Fibroblast of lung (primary cell): ENCODE measurements around the gene RAB6A. TPM values are rescaled to one million over a fixed set of nuclear protein-coding genes. Genes with fewer than 3 reads are reported as not detected.
A peak's percentile ranks its signal among the peaks of the same experiment; 100 is the strongest.
"Not testable (repeated sequence)": the region's sequence is repeated elsewhere in the genome, so short reads cannot be mapped to it uniquely, and the experiment has no call there.

Source experiments
- DNase-seq, 2 donors: peaks; one replicate each; pipeline versions ENCODE4 v3.0.0 to v3.0.0-alpha.2; 2010; ENCODE audit warnings: low read depth in 2 of 2
- H2AFZ ChIP-seq: 2 replicates; pipeline ENCODE4 v1.5.1; 2012; ENCODE audit warnings: low read length, control low read depth, inconsistent platforms
- H3K27ac ChIP-seq: 2 replicates; pipeline ENCODE4 v1.5.1; 2011; ENCODE audit warnings: low read length, control low read depth; ENCODE audit not compliant: insufficient read depth
- H3K27me3 ChIP-seq: 2 replicates; pipeline ENCODE4 v1.5.1; 2011; ENCODE audit warnings: mild to moderate bottlenecking, low read length; ENCODE audit not compliant: control insufficient read depth, insufficient read depth
- H3K36me3 ChIP-seq: 2 replicates; pipeline ENCODE4 v1.5.1; 2011; ENCODE audit warnings: low read length; ENCODE audit not compliant: control insufficient read depth, insufficient read depth
- H3K4me1 ChIP-seq: 2 replicates; pipeline ENCODE4 v1.5.1; 2011; ENCODE audit warnings: low read length; ENCODE audit not compliant: control insufficient read depth, insufficient read depth; ENCODE audit errors: extremely low read depth
- H3K4me2 ChIP-seq: 2 replicates; pipeline ENCODE4 v1.5.1; 2011; ENCODE audit warnings: low read length, control low read depth; ENCODE audit not compliant: insufficient read depth; ENCODE audit errors: extremely low read depth
- H3K4me3 ChIP-seq, 4 experiments: fragments of 200-600 bp in 1 of 4; sonication (generic) in 1 of 4; replicated peaks in 1 of 4; 2 replicates each; pipeline ENCODE4 v1.5.1; 2011 to 2016; ENCODE audit warnings: low read length in 4 of 4, low read depth in 3 of 4, mild to moderate bottlenecking in 3 of 4, control low read depth in 2 of 4, inconsistent platforms in 1 of 4, mixed read lengths in 1 of 4; ENCODE audit not compliant: insufficient read depth in 1 of 4; ENCODE audit errors: control extremely low read depth in 1 of 4
- H3K79me2 ChIP-seq: 2 replicates; pipeline ENCODE4 v1.5.1; 2012; ENCODE audit warnings: mild to moderate bottlenecking, low read length, inconsistent platforms; ENCODE audit not compliant: control insufficient read depth, insufficient read depth
- H3K9ac ChIP-seq: 2 replicates; pipeline ENCODE4 v1.5.1; 2011; ENCODE audit warnings: mild to moderate bottlenecking, low read length, control low read depth; ENCODE audit not compliant: insufficient read depth
- H3K9me3 ChIP-seq: 2 replicates; pipeline ENCODE4 v1.5.1; 2012; ENCODE audit warnings: low read depth, low read length; ENCODE audit not compliant: control insufficient read depth, insufficient read depth
- H4K20me1 ChIP-seq: 2 replicates; pipeline ENCODE4 v1.5.1; 2011; ENCODE audit warnings: low read length; ENCODE audit not compliant: control insufficient read depth, insufficient read depth; ENCODE audit errors: extremely low read depth
- EZH2 ChIP-seq: IDR thresholded peaks from 2 replicates; pipeline ENCODE4 v1.5.1; 2012; ENCODE audit warnings: low read length, control low read depth, mild to moderate bottlenecking; ENCODE audit errors: missing control alignments
- polyA plus RNA-seq, 2 donors: library from polyadenylated mRNA; depleted of rRNA in 1 of 2; stranded (reverse) in 1 of 2; unstranded in 1 of 2; fragments of >200 nt; gene quantifications; 2 replicates each; pipeline ENCODE4 v1.2.1, GENCODE V29; 2011 to 2012; ENCODE audit warnings: missing spikeins in 1 of 2
- total RNA-seq: library from RNA; depleted of rRNA; stranded (reverse); fragments of >200 nt; gene quantifications from 2 replicates; pipeline ENCODE4 v1.2.1, GENCODE V29; 2014
- TF ChIP-seq, protein P1 (sequence below), 2 donors: IDR thresholded peaks in 1 of 2; conservative IDR thresholded peaks in 1 of 2; 1 replicate in 1 of 2; 2 replicates in 1 of 2; pipeline ENCODE4 v1.5.1; 2011 to 2012; ENCODE audit warnings: low read length in 2 of 2, control low read depth in 1 of 2, inconsistent platforms in 1 of 2, low read depth in 1 of 2, mild to moderate bottlenecking in 1 of 2

The RAB6A gene
- total and polyA plus RNA-seq, 2 donors (not counting 1 experiment from before 2014, with no cell fraction given), result 103 to 255 TPM

DNA sequence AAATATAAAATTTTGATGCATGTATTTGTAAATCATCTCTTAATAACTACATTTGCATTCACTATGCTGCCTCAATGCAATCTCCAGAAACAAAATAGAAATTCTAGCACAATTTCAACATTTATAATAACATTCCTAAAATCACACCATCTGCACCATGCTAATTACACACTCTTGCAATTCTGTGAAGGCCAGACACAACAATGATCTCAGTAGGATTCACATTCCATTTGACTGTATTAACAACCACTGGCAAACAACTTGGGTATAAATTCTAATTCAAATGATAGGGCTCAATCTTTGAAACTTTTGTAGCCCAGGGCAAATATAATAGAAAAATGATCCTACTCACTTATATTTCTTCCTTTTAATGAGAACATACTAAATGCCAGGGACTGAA lies 25.9 kb downstream of the RAB6A start:
- DNase-seq, result peak in 1 of 2 donors; percentile 64
- Histone ChIP-seq H3K4me1 (no peaks in the 10 kb centered on the region), H4K20me1 (no peaks in the 10 kb centered on the region), H3K4me3 (no peak overlapping the region), H2AFZ (no peak overlapping the region), H3K9me3 (no peaks in the 10 kb centered on the region), H3K36me3 (no peaks in the 10 kb centered on the region), H3K27me3 (no peaks in the 10 kb centered on the region), H3K79me2 (peaks cover 70% of the 10 kb centered on the region), H3K9ac (no peak overlapping the region), H3K4me2 (no peak overlapping the region), H3K27ac (no peak overlapping the region)
- no peak for TF ChIP-seq EZH2
- TF ChIP-seq, protein P1, sequence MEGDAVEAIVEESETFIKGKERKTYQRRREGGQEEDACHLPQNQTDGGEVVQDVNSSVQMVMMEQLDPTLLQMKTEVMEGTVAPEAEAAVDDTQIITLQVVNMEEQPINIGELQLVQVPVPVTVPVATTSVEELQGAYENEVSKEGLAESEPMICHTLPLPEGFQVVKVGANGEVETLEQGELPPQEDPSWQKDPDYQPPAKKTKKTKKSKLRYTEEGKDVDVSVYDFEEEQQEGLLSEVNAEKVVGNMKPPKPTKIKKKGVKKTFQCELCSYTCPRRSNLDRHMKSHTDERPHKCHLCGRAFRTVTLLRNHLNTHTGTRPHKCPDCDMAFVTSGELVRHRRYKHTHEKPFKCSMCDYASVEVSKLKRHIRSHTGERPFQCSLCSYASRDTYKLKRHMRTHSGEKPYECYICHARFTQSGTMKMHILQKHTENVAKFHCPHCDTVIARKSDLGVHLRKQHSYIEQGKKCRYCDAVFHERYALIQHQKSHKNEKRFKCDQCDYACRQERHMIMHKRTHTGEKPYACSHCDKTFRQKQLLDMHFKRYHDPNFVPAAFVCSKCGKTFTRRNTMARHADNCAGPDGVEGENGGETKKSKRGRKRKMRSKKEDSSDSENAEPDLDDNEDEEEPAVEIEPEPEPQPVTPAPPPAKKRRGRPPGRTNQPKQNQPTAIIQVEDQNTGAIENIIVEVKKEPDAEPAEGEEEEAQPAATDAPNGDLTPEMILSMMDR (conservative IDR thresholded peaks at IDR 0.05 in 1 of 2, IDR thresholded peaks at IDR 0.05 in 1 of 2; ENCODE audit: low read depth in 1 of 2, low read length in 2 of 2), result no peak

- not testable (repeated sequence) for H3K4me1 ChIP-seq, H3K27ac ChIP-seq, DNase-seq
These were observed 26.9 kb downstream of the RAB6A start for GRCh38 chr11:73734011-73734410.

DNA sequence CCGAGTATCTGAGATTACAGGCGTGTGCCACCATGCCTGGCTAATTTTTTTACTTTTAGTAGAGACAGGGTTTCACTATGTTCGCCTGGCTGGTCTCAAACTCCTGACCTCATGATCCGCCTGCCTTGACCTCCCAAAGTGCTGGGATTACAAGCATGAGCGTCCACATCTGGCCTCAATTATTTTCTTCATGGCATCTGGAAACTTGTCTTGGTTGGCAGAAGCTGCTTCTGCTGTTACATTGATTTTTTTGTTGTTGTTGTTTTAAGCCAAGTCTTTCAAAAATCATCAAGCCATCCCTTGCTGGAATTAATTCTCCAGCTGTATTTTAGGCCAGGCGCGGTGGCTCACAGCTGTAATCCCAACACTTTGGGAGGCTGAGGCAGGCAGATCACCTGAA lies 27.9 kb downstream of the RAB6A start:
- not testable (repeated sequence) for H3K4me1 ChIP-seq, H3K27ac ChIP-seq, DNase-seq, H4K20me1 ChIP-seq, H3K27me3 ChIP-seq, H3K4me3 ChIP-seq, H3K9ac ChIP-seq, H2AFZ ChIP-seq, H3K9me3 ChIP-seq, H3K36me3 ChIP-seq, H3K4me2 ChIP-seq
- peaks cover 58% of the 10 kb centered on the region for H3K79me2 ChIP-seq

More at GRCh38 chr11:73734011-73734410, 26.9 kb downstream of the RAB6A start:
- not testable (repeated sequence) for H3K9ac ChIP-seq, H3K4me2 ChIP-seq, H3K9me3 ChIP-seq, H2AFZ ChIP-seq, H3K27me3 ChIP-seq, H3K36me3 ChIP-seq, H3K4me3 ChIP-seq, H4K20me1 ChIP-seq
- H3K79me2 ChIP-seq, result peaks cover 68% of the 10 kb centered on the region

DNA sequence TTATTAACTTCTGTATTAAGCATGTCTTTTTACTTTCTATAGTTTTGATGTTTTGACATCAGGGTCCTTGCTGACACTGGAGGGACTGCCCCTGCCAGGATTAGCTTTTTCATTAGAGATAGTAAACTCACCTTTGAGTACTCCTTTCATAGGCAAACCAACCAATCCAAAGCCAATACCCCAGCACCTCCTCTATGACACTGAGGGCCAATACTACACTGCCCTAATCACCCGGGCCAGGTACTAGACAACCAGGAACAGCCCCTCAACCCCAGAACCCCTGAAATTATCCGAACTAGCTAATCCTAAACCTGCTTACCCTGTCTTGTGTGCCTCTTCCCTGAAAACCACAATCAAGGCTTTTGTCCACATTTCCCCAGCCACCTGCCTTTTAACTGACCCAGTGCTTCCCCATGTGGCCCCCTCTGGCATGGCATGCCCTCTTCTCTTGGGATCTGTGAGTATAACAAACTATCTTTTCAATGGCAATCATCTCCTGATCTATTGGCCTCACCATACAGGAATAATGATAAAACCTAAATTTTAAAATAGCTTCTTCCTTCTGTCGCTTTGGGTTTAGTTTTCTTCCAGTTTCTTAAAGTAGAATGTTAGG lies 31.2 kb downstream of the RAB6A start:
- Histone ChIP-seq H3K79me2 (peaks cover 37% of the 10 kb centered on the region), H3K4me3 (no peak overlapping the region), H2AFZ (no peak overlapping the region), H4K20me1 (no peaks in the 10 kb centered on the region), H3K9me3 (no peaks in the 10 kb centered on the region), H3K36me3 (no peaks in the 10 kb centered on the region), H3K27ac (no peak overlapping the region), H3K4me1 (no peaks in the 10 kb centered on the region), H3K9ac (no peak overlapping the region), H3K4me2 (no peak overlapping the region), H3K27me3 (no peaks in the 10 kb centered on the region)
- TF ChIP-seq, protein P1 (conservative IDR thresholded peaks at IDR 0.05 in 1 of 2, IDR thresholded peaks at IDR 0.05 in 1 of 2; ENCODE audit: low read depth in 1 of 2, low read length in 2 of 2), result peak in 1 of 2 donors; percentile 56
- no peak for TF ChIP-seq EZH2
- DNase-seq, result no peak
